ENCODE measurements around the gene DUSP8. TPM values are rescaled to one million over a fixed set of nuclear protein-coding genes. Genes with fewer than 3 reads are reported as not detected.

DUSP8 gene
- total and polyA plus RNA-seq, 12 donors, result 5.9 to 53.5 (median 18.9) TPM

GRCh38 chr11:1526785-1527184 is 45.3 kb downstream of the DUSP8 start:
- H3K9me3 ChIP-seq, result no peaks in the 10 kb centered on the region
- no peak for ATAC-seq
- peaks cover 0 to 3% (median 0%) of the 10 kb centered on the region in 9 donors for H3K36me3 ChIP-seq
- H3K4me3 ChIP-seq, result no peak overlapping the region
- no peak overlapping the region for H3K27ac ChIP-seq
- intact Hi-C loops (cut with DNase I), result loop anchor here in 1 of 10 donors (10.0 kb wide), 1 partner anchor 222 kb away; the partner anchor contains the start of gene TOLLIP
- no peak for DNase-seq
- 88% methylated on average over 15 of the region's 15 CpGs for WGBS, 2 donors
- H3K27me3 ChIP-seq, result no peaks in the 10 kb centered on the region
- H3K4me1 ChIP-seq, result peaks cover 14 to 97% (median 58%) of the 10 kb centered on the region in 9 donors
- TF ChIP-seq, protein P1, sequence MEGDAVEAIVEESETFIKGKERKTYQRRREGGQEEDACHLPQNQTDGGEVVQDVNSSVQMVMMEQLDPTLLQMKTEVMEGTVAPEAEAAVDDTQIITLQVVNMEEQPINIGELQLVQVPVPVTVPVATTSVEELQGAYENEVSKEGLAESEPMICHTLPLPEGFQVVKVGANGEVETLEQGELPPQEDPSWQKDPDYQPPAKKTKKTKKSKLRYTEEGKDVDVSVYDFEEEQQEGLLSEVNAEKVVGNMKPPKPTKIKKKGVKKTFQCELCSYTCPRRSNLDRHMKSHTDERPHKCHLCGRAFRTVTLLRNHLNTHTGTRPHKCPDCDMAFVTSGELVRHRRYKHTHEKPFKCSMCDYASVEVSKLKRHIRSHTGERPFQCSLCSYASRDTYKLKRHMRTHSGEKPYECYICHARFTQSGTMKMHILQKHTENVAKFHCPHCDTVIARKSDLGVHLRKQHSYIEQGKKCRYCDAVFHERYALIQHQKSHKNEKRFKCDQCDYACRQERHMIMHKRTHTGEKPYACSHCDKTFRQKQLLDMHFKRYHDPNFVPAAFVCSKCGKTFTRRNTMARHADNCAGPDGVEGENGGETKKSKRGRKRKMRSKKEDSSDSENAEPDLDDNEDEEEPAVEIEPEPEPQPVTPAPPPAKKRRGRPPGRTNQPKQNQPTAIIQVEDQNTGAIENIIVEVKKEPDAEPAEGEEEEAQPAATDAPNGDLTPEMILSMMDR (IDR thresholded peaks at IDR 0.05), result no peak

GRCh38 chr11:1523779-1524178 is 48.3 kb downstream of the DUSP8 start:
- no peak for ATAC-seq
- no peaks in the 10 kb centered on the region for H3K27me3 ChIP-seq
- intact Hi-C loops (cut with DNase I), result loop anchor here in 1 of 10 donors (10.0 kb wide), 1 partner anchor 219 kb away; the partner anchor contains the start of gene TOLLIP
- H3K4me3 ChIP-seq, result no peak overlapping the region
- peaks cover 0 to 3% (median 0%) of the 10 kb centered on the region in 9 donors for H3K36me3 ChIP-seq
- WGBS, 2 donors, result 60 to 62% methylated on average over 4 of the region's 4 CpGs
- no peak overlapping the region for H3K27ac ChIP-seq
- no peaks in the 10 kb centered on the region for H3K9me3 ChIP-seq
- TF ChIP-seq, protein P1 (IDR thresholded peaks at IDR 0.05), result no peak
- no peak for DNase-seq
- H3K4me1 ChIP-seq, result peaks cover 14 to 97% (median 60%) of the 10 kb centered on the region in 9 donors

DNA sequence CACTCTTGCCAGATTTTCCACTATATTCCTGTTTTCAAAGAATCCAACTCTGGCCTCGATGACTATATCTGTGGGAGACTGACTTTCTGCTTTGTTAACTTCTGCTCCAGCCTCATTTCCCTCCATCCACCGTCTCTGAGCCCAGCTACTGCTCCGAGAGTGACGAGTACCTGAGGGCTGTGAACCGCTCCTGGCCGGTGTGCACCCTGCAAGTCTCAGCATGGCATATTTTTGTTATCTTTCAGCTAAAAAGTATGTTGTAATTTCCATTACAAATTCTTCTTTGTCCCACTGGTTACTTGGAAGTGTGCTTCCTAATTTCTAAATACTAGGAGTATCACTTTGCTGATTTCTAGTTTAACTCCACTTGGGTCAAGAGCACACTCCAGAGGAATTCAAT is 49.0 kb downstream of the DUSP8 start:
- DNase-seq (no peak), ATAC-seq (no peak)
- WGBS, 2 donors, result 79 to 81% methylated on average over 6 of the region's 6 CpGs
- TF ChIP-seq, protein P1 (IDR thresholded peaks at IDR 0.05), result no peak
- Histone ChIP-seq H3K4me1 (peaks cover 14 to 97% (median 59%) of the 10 kb centered on the region in 9 donors), H3K27ac (no peak overlapping the region), H3K4me3 (no peak overlapping the region), H3K27me3 (no peaks in the 10 kb centered on the region), H3K9me3 (no peaks in the 10 kb centered on the region), H3K36me3 (peaks cover 0 to 3% (median 0%) of the 10 kb centered on the region in 9 donors)
- intact Hi-C loops (cut with DNase I), result loop anchor here in 1 of 10 donors (10.0 kb wide), 1 partner anchor 218 kb away; the partner anchor contains the start of gene TOLLIP

GRCh38 chr11:1522081-1522424 is 50.0 kb downstream of the DUSP8 start:
- no peaks in the 10 kb centered on the region for H3K27me3 ChIP-seq
- H3K9me3 ChIP-seq, result no peaks in the 10 kb centered on the region
- ATAC-seq (no peak), DNase-seq (no peak)
- H3K4me3 ChIP-seq, result no peak overlapping the region
- intact Hi-C loops (cut with DNase I), result loop anchor here in 1 of 10 donors (10.0 kb wide), 1 partner anchor 217 kb away; the partner anchor contains the start of gene TOLLIP
- WGBS, 2 donors, result 95 to 96% methylated on average over 8 of the region's 8 CpGs
- TF ChIP-seq, protein P1 (IDR thresholded peaks at IDR 0.05), result no peak
- H3K27ac ChIP-seq, result no peak overlapping the region
- peaks cover 14 to 97% (median 59%) of the 10 kb centered on the region in 9 donors for H3K4me1 ChIP-seq
- H3K36me3 ChIP-seq, result peaks cover 0 to 3% (median 0%) of the 10 kb centered on the region in 9 donors

All from heart right ventricle (tissue), 16 donors.